Activated T-helper 9 cell treated with anti-CD3 and anti-CD28 coated beads, Interleukin-2, amount 50 U/mL, for 16 hours (primary cell): ENCODE data around the gene CTRB2.

Experiments used
- DNase-seq: peaks from one replicate; pipeline ENCODE4 v3.0.0-alpha.2; 2020; ENCODE audit warnings: low read depth

Gene CTRB2

DNA sequence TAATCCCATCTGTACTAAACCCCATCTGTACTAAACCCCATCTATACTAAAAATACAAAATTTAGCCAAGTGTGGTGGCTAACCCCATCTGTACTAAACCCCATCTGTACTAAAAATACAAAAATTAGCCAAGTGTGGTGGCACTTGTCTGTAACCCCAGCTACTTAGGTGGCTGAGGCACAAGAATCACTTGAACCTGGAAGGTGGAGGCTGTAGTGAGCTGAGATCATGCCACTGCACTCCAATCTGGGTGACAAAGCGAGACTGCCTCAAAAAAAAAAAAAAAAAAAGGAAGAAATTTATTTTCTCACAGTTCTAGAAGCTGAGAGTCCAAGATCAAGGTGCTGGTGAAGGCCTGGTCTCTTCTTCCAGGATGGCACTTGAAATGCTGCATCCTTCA lies 46.6 kb downstream of the CTRB2 start:
- DNase-seq: no peak
